Ramos (cell line): ENCODE results near the gene FGD4.

Source experiments
- in situ Hi-C: fragments of 300-500 bp; cut with MboI; formaldehyde crosslinking; loops from one replicate; pipeline ENCODE4 v1.14.3; 2022; ENCODE audit warnings: low sequenced_read_pairs; ENCODE audit not compliant: unreplicated experiment

Gene FGD4

DNA sequence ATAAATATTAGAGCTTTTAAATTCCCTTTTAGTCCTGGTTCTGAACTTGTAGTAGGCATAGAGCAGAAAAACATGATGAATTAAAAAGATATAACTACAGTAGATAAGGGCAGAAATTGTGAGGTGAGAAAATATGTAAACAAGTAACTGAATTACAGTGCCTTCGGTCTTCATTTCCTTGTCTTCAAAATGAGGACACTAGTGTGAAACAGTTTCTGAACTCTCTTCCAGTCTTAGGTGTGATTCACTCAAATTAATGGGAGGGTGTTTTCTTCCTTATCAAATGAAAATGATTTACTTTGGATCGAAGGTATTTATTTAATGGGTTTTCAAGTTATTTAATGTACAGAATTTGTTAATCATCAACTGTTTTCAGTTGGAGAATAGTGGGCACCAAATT, 1.5 kb downstream of the FGD4 start:
- in situ Hi-C loops, result no loop called here

DNA sequence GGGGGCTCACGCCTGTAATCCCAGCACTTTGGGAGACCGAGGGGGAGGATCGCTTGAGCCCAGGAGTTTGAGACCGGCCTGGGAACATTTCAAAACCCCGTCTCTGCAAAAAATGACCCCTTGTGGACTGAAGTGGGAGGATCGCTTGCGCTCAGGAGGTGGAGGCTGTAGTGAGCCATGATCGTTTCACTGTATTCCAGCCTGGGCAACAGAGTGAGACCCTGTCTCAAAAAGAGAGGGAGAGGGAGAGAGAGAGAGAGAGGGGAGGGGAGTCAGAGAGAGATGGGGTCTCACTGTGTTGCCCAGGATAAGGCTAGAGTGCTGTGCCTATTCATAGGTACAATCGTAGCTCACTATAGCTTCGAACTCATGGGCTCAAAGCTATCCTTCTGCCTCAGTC, 2.8 kb downstream of the FGD4 start:
- in situ Hi-C loops, result no loop called here

DNA sequence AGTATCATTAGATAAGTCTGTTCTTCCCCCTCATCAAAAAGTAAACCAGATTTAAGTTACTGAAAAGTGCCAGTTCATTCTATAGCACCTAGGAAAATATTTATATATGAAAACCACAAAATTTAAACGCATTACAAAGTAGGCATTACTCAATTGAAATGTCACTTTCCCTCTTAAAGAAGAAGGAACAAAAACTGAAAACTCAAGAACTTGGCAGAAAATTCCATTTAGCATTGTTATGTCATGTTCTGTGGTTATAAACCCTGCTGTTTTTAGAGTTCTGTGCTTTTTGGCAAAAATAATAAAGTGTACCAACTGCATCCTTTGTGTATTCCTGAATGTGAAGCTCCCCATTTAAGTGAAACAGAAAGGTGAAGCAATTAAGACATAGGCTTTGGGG, 3.6 kb downstream of the FGD4 start:
- in situ Hi-C loops, result no loop called here

DNA sequence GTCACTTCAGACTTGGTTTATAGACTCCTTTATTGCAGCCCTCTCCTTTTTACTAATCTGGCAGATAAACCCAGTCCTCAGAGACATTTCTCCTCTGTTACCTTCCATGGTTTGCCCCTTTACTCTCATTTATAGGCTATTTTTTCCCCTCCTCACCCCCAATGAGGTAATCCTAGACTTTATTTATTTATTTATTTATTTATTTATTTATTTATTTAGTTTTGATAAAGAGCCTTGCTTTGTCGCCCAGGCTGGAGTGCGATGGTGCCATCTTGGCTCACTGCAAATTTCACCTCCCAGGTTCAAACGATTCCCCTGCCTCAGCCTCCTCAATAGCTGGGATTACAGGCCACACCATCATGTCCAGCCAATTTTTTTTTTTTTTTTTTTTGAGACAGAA, 8.4 kb downstream of the FGD4 start:
- in situ Hi-C loops, result no loop called here

DNA sequence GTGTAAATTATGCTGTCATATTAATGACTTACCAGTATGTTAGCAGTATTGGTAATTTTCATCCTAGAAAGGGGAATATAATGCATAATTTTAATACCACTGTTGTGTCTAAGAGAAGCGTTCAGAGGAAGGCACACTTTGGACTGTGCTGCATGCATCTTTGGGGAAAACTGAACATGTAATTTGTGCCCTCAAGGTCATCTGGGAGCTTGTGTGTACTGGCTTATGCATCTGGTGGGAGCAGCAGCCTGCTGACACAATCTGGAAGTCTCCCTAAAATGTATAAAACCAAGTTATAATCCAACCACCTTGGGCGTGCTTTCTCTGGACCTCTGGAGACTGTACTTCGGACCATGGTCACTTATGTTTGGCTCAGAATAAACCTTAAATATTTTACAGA, 14.1 kb downstream of the FGD4 start:
- in situ Hi-C loops, result no loop called here

DNA sequence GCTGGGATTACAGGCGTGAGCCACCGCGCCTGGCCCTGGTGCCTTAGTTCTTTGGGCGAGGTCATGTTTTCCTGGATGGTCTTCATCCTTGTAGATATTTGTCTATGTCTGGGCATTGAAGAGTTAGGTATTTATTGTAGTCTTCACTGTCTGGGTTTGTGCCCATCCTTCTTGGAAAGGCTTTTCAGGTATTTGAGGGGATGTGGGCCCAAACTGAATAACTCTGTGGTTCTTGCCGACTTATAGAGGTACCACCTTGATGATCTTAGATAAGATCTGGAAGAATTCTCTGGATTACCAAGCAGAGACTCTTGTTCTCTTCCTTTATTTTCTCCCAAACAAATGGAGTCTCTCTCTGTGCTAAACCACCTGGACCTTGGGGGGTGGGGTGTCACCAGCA, 18.9 kb downstream of the FGD4 start:
- in situ Hi-C loops, result no loop called here

DNA sequence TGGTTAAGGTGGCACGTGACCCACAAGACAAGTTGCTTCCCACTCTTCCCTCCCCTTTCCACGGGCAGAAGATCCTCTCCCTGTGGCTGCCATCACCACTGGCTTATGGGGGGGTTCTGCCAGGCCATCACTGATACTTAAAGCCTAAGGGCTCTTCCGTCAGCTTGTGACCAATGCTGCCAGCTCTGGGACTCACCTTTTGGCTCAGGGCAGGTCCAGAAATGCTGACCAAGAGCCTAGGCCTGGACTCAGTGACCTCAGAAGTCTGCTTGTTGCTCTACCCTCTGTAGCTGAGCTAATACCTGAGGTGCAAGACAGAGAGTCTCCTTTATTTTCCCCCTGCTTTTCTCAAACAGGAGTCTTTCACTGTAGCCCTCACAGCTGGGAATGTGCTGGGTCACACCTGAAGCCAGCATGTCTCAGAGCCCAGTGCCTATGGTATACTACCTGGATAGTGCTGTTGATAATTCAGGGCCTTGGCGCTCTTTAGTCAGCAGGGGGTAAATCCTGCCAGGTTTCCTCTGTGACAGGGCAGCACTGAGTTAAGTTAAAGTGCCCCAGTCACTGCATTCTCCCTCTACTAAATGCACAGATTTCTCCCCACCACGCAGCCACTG, 19.7 kb downstream of the FGD4 start:
- in situ Hi-C loops, result no loop called here

DNA sequence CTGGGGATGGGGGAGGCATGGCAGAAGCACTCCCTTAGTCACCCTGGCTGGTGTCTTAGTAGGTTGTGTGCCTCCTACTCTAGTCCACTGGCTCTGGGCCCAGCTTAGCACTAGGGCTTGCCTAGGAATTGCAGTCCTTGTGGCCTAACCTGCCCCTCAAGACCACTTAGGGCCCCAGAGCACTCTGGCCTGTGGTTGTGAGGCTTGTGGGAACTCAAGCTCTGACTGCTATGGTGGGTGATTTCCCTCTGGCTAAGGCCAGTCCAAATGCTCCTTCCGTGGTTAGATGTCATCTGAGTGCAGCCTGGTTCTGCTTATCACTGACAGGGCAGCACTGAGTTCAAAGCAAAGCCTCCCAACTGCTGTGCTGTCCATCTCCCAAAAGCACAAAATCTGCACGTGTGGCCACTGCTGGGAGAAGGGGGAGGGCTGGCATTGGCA, 20.2 kb downstream of the FGD4 start:
- in situ Hi-C loops, result no loop called here

DNA sequence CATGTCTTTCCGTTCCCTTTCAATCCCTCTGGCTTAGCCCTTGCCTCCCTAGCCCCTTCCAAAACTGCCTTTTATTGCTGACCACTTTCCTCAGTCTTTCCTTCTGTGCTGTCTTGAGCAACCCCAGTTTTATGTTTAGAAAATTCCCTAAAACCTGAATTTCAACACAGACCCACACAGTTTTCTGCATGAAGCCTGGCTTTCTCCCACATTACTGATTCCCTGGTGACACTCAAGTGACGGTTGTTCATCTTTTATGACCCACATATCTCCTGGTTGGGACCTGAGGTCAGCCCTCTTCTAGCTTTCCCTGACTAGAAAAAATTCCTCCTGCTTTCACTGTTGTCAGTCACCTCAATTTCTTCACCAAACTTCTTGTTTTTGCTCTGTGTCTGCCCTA, 21.0 kb downstream of the FGD4 start:
- in situ Hi-C loops, result no loop called here

DNA sequence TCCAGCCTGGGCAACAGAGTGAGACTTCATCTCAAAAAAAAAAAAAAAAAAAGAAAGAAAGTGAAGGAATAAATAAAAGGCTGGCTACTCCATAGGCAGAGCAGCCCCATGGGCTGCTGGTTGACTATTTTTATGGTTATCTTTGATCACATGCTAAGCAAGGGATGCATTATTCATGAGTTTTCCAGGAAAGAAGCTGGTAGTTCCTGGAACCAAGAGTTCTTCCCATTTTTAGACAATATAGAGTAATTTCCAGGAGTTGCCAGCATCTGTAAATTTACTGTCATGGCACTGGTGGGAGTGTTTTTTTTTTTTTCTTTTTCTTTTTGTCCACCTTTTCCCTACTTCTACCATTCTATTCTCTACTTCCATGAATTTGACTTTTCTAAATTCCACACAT, 24.2 kb downstream of the FGD4 start:
- in situ Hi-C loops, result no loop called here

DNA sequence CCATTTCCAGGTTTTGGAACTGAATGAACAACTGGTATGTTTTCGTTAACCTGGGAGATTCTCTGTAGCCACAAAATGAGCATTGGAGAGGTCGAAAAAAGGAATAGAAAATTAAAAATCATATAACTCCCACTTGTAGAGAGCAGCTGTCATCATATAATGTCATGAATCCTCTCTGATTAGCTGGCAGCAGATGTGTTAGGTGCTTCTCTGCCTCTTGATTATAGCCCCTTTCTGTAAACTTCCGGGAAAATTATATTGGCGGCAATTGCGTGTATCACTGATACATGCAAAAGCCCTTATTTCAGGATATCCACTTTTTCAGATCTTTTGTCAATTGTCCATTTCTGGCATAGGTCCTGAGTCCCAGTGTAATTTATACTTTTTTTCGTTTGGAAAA, 31.7 kb downstream of the FGD4 start:
- in situ Hi-C loops, result no loop called here

DNA sequence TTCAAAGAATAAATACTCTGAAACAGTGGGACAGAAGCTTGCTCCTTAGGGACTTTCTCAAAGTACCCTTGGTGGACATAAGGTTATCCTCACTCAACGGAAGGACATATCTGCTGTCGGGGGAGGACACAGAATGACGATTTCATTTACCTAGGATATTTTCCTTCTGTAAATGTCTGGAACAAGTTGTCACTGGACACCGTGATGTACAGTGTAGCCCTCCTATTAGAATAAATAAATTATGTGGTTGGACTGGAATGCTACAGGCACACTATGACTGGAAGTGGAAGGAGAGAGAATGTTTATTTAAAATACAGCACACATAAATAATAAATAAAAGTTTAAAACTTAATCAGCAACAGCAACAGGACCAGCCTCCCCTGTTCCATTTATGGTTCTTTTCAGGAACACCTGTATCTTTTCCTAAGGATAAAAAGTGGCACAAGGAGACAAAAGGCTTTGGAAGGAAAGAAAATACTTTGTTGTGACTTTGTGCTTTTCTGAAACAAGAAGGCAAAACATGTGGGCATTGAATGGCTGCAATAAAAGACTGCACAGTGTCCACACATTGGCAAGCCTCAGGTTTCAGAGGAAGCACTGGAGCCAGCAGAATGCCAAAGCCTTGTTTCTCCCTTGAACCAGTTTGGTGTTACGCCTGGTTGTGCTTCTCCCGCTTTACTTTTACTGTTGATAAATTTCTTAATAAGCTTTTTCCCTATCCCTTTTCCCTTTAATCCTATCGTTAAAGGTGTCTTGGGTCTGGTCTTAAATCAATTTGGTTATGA, 36.8 kb downstream of the FGD4 start:
- in situ Hi-C loops, result no loop called here

DNA sequence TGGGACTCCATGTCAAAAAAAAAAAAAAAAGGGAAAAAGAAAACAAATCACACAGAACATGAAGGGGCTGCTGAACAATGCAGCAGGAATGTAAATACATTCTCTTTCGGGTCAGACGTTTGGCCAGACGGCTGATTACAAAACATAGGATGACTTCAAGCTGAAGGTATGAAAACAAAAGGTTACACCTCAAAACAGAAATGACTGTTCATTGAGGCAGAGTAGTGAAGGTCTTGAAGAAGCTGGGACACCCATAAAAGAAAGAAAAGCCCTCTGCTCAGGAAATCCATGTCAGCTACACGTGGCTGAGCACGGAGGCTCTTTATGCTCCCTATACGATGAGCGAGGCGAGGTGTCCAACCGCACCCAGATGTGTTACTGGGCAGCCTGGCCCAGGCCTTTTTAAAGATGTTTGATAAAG, 37.7 kb downstream of the FGD4 start:
- in situ Hi-C loops, result no loop called here

DNA sequence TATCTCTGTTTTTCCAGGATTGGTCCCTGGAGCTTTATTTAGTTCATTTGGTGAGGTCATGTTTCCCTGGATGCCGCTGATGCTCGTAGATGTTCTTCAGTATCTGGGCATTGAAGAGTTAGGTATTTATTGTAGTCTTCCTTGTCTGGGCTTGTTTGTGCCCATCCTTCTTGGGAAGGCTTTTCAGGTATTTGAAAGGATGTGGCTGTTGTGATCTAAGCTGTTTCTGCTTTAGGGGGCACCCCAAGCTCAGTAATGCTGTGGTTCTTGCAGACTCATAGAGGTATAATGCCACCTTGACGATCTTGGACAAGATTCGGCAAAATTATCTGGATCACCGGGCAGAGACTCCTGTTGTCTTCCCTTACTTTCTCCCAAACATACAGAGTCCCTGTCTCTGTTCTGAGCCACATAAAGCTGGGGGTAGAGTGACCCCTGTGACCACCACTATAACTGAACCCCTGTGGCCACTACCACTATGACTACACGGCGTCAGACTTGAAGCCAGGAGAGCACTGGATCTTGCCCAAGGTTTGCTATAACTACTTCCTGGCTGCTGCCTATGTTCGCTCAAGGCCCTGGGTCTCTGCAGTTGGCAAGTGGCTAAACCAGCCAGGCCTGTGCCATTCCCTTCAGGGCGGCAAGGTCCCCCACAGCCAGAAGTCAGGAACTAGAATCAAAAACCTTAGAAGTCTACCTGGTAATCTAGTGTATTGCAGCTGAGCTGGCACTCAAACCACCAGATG, 40.9 kb downstream of the FGD4 start:
- in situ Hi-C loops, result no loop called here

DNA sequence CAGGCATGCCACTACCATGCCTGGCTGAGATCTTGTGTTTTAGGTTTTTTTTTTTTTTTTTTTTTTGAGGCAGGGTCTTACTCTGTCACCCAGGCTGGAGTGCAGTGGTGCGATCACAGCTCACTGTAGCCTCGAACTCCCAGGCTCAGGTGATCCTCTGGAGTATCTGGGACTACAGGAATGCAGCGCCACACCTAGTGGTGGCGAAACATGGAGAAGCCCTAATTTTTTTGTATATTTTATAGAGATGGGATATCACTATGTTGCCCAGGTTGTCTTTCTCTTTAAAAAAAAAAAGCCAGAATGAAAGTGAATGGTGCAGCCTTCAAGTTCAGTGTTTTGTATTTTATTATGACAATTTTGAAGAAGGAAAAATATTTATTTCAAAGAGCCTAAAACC, 44.1 kb downstream of the FGD4 start:
- in situ Hi-C loops, result no loop called here

DNA sequence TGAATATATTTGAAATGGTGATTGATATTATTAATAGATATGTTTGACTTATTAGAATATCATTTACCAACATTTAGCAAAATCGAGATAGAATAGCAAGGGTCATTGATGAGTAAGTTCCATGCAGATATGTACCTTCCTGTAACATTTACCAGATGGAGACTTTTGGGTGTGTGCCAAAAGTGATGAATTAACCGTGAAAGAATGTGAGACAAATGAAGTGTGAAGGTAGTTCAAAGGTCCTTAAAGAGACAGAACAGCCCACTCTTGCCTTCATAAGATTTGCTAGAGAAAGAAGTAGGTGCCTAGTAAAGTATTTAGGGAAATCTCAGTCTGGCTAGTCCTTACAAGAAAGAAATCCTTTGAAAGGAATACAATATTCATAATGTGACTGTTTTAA, 45.5 kb downstream of the FGD4 start:
- in situ Hi-C loops, result no loop called here

DNA sequence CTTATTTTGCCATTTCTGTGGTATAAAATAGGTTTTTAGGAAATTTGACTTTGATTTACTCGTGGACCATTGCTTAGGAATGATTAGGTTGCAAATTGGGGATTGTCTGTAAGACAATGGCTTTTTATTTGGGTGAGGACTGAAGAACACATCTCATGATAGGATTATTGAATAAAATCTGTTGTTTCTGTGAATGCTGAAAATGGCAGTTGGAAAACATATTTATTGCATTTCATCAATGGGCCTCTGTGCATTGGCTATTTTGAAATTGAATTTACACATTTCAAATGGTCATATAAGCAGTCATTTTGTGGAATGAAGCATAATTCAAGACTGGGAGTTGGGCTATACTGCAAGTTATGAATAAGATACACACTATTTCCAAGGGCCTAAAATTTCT, 46.0 kb downstream of the FGD4 start:
- in situ Hi-C loops, result no loop called here

DNA sequence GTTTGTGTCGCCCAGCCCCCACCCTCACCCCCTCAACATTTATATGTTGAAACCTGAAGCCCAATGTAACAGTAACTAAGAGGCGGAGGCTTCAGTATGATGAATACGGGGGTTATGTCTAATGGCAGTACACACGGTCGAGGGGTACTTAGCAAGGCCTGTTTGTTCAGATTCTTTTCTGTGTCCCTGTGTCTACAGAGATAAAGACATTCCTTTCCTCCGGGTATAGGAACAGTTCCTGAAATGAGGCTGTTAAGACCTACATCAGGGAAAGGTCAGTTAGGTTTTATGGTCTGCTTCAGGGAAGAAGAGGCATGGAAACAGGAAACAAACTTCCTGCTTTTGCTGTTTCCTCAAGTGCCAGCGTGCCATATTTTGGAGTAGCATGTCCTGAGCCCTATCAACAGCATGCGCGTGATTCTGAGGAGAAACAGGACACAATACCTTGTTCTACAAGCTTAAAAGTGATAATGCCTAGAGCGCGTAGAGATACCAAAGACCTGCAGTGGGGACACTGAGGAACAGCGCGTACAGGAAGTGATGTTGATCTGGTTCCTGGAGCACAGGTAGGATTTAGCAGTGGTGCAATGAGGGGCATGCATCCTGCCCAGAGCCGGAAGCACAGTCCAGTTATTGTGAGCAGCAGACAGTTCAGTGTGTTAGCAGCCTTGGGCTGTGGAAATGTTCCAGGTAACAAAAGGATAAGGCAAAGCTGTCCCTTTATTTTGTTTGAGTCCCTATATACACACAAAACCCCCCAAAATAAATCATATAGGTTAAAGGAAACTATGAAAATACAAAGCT, 47.2 kb downstream of the FGD4 start:
- in situ Hi-C loops, result no loop called here

DNA sequence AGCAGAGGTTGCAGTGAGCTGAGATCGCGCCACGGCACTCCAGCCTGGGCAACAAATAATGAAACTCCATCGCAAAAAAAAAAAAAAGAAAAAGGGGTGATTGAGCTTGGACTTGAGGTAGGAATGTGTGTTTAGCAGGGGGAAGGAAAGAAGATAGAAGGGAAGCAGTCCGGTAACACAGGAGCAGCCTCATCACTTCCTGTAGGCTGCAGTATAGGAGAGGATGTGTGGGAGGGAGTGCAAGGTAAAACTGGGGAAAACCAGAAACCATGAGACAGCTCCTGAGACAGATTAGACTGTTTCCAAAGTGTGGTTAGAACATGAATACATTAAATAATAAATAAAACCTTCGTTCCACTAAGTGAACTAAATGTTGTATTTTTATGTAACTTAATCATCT, 49.2 kb downstream of the FGD4 start:
- in situ Hi-C loops, result no loop called here

DNA sequence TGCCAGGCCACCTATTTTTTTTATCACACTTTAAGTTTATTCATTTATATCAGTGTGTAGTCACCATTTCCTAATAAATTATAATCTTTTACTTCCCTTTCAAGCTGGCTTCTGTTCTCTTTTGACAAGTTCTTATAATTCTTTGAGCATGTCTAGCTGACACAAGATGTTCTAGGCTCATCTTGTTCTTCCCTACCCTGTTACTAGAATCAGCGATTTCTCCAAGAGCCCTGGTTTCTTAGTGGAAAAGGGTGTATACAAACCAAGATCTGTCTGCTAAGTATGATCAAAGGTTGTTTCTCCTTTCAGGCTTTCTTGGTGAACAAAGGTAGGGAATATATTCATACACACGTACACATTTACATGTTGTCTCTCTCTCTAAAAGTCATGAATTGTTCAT, 51.0 kb downstream of the FGD4 start:
- in situ Hi-C loops, result loop anchor here (5.0 to 25.0 kb wide), 3 partner anchors 112 to 304 kb away; partner anchors contain the start of gene YARS2
